Uterus (tissue), 4 donors: Measurements from ENCODE around the gene RIPOR3. TPM values are rescaled to one million over a fixed set of nuclear protein-coding genes. Genes with fewer than 3 reads are reported as not detected.
"Not testable (repeated sequence)": the region's sequence is repeated elsewhere in the genome, so short reads cannot be mapped to it uniquely, and the experiment has no call there.

ENCODE experiments used
- DNase-seq, 2 donors: peaks; one replicate each; pipeline ENCODE4 v3.0.0-alpha.2; 2019 to 2020
- H3K27ac ChIP-seq, 2 donors: fragments of 200-600 bp; sonication (generic); 1 replicate in 1 of 2; 2 replicates in 1 of 2; pipeline ENCODE4 v1.5.1; 2016 to 2018
- H3K27me3 ChIP-seq, 2 donors: fragments of 200-600 bp; sonication (generic); one replicate each; pipeline ENCODE4 v1.5.1; 2018 to 2019; ENCODE audit warnings: control low read depth in 1 of 2
- H3K36me3 ChIP-seq, 2 donors: fragments of 200-600 bp; sonication (generic); one replicate each; pipeline ENCODE4 v1.5.1; 2019; ENCODE audit warnings: control low read depth in 1 of 2
- H3K4me1 ChIP-seq, 2 donors: fragments of 200-600 bp; sonication (generic); one replicate each; pipeline ENCODE4 v1.5.1; 2018 to 2019; ENCODE audit warnings: control low read depth in 1 of 2
- H3K4me3 ChIP-seq, 2 donors: fragments of 200-600 bp; sonication (generic); 1 replicate in 1 of 2; 2 replicates in 1 of 2; pipeline ENCODE4 v1.5.1; 2018 to 2019; ENCODE audit warnings: mild to moderate bottlenecking in 1 of 2
- H3K9me3 ChIP-seq, 2 donors: fragments of 200-600 bp; sonication (generic); one replicate each; pipeline ENCODE4 v1.5.1; 2019; ENCODE audit warnings: control low read depth in 1 of 2
- CTCF ChIP-seq, 4 experiments: fragments of 200-600 bp in 2 of 4; fragments of 450-650 bp in 2 of 4; sonication (generic) in 2 of 4; IDR thresholded peaks; one replicate each; pipeline ENCODE4 v1.5.1; 2016 to 2019; ENCODE audit warnings: antibody characterized with exemption in 4 of 4, mild to moderate bottlenecking in 2 of 4, moderate library complexity in 1 of 4
- POLR2A ChIP-seq, 2 donors: fragments of 450-650 bp; IDR thresholded peaks; one replicate each; pipeline ENCODE4 v1.6.1; 2016; ENCODE audit warnings: antibody characterized with exemption in 2 of 2, mild to moderate bottlenecking in 1 of 2, moderate library complexity in 1 of 2
- intact Hi-C: fragments of 100-400 bp; cut with DNase I; formaldehyde crosslinking; loops from one replicate; pipeline ENCODE4 v1.15.1; 2023; ENCODE audit warnings: low total_unique reads
- total RNA-seq, 4 donors: library from RNA; depleted of rRNA in 3 of 4; stranded (reverse); fragments of >200 nt in 3 of 4; gene quantifications; one replicate each; pipeline versions ENCODE4 v1.1.0 to v1.2.4, GENCODE V29; 2014 to 2023
- donor health status: DM: yes; HTN: yes; CAD: no.

RIPOR3 gene
- total RNA-seq, 4 donors from 2014 or later, result 9.1 to 85.4 (median 17.8) TPM

GRCh38 chr20:50572938-50573777 lies 118.2 kb downstream of the RIPOR3 start:
- Histone ChIP-seq H3K9me3 (no peaks in the 10 kb centered on the region), H3K27ac (peak overlapping the region; percentile 22 to 34), H3K36me3 (no peaks in the 10 kb centered on the region), H3K4me1 (peaks cover 0 to 11% of the 10 kb centered on the region in 2 donors), H3K4me3 (no peak overlapping the region), H3K27me3 (no peaks in the 10 kb centered on the region)
- no peak for DNase-seq
- intact Hi-C loops, result no loop called here
- no peak for TF ChIP-seq CTCF (IDR thresholded peaks at IDR 0.05)
- TF ChIP-seq POLR2A (IDR thresholded peaks at IDR 0.05), result no peak

- Histone ChIP-seq H3K36me3 (no peaks in the 10 kb centered on the region), H3K27me3 (no peaks in the 10 kb centered on the region), H3K4me1 (peaks cover 0 to 11% of the 10 kb centered on the region in 2 donors), H3K9me3 (no peaks in the 10 kb centered on the region), H3K27ac (no peak overlapping the region), H3K4me3 (no peak overlapping the region)
- DNase-seq, result no peak
- TF ChIP-seq CTCF (IDR thresholded peaks at IDR 0.05) (no peak), POLR2A (IDR thresholded peaks at IDR 0.05) (no peak)
- intact Hi-C loops, result no loop called here
These were observed 119.9 kb downstream of the RIPOR3 start for GRCh38 chr20:50571466-50571865.

- H3K27ac ChIP-seq, result no peak overlapping the region
- H3K36me3 ChIP-seq, result no peaks in the 10 kb centered on the region
- H3K4me3 ChIP-seq, result no peak overlapping the region
- H3K4me1 ChIP-seq, result peaks cover 0 to 11% of the 10 kb centered on the region in 2 donors
- TF ChIP-seq POLR2A (IDR thresholded peaks at IDR 0.05), result no peak
- TF ChIP-seq CTCF (IDR thresholded peaks at IDR 0.05), result peak in 1 of 4 experiments; percentile 15
- no peaks in the 10 kb centered on the region for H3K27me3 ChIP-seq
- DNase-seq, result no peak
- H3K9me3 ChIP-seq, result no peaks in the 10 kb centered on the region
- intact Hi-C loops, result no loop called here
These were observed 121.2 kb downstream of the RIPOR3 start for GRCh38 chr20:50569864-50570836.

GRCh38 chr20:50569487-50569863 lies 121.9 kb downstream of the RIPOR3 start:
- DNase-seq, intact Hi-C loops, H3K9me3 ChIP-seq, H3K36me3 ChIP-seq, H3K27me3 ChIP-seq, H3K4me3 ChIP-seq, H3K27ac ChIP-seq: not testable (repeated sequence)
- peaks cover 0 to 11% of the 10 kb centered on the region in 2 donors for H3K4me1 ChIP-seq

DNA sequence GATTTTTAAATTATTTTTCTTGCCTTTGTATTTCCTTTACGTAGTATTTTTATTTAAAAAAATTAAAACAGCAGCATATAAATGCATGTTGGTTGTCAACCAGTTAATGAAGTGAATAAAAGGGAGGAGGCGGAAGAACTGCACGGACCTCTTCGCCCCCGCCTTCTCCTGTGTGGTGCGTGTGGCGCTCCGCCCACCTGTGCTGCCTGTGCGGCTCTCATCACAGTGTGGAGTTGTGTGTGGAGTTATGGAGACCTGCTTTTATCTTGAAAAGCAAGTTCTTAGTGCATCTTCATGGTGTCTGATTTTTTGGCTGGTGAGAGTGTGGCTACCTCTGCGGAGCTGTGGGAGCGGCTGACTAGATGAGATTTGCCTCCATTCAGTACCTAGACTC lies 122.8 kb downstream of the RIPOR3 start:
- Histone ChIP-seq H3K4me1 (peaks cover 0 to 11% of the 10 kb centered on the region in 2 donors), H3K9me3 (no peaks in the 10 kb centered on the region), H3K27ac (no peak overlapping the region), H3K36me3 (no peaks in the 10 kb centered on the region), H3K4me3 (no peak overlapping the region), H3K27me3 (no peaks in the 10 kb centered on the region)
- intact Hi-C loops, result no loop called here
- no peak for DNase-seq
- TF ChIP-seq POLR2A (IDR thresholded peaks at IDR 0.05) (no peak), CTCF (IDR thresholded peaks at IDR 0.05) (no peak)
